ENCODE measurements around the gene MB. TPM values are rescaled to one million over a fixed set of nuclear protein-coding genes. Genes with fewer than 3 reads are reported as not detected.

MB gene
- total RNA-seq, 4 donors from 2014 or later, result 7,153 to 19,373 (median 11,028) TPM

DNA sequence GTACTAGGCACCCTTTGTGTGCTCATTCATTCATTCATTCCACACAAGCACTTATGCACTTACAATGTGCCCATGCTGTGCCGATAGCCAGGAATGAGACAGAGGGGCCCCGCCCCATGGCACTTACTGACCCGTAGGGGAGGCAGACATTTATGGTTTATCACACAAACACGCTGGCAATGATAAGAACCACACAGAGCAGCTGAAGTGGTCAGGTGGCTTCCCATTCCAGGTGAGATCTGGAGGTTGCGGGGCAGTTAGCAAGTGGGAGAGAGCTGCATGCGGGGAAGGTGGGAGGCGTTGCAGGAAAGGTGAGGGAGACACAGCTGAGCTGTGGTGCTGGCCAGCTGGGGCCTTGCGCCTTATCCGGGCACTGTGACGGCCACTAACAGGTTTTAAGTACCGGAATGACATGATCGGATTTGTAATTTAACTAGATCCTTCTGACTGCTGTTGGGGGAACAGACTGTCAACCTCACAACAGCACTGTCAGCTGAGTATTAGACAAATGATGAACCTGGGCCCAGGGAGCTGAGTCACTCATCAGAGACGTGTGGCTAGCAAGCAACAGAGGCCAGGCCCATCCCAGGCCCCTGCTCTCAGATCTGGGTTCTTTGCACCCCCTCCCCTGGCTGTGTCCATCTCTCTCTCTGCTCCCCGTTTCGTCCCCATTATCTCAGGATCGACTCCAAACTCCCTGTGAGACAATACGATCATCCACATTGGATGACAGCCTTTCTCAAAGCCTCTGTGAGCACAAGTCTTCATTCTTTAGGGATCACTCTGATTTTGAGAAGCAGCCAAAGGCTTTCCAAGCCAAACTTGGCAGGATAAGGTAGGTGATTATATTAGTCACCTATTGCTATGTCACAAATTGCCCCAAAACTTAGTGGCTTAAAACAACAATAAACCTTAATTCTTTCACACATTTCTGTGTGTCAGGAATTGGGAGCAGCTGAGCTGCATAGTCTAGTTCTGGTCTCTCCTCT is 48.1 kb downstream of the MB start:
- H3K4me1 ChIP-seq, result peaks cover 11 to 27% of the 10 kb centered on the region in 2 donors
- in situ Hi-C loops (cut with MboI; ENCODE audit: low sequenced_read_pairs in 4 of 4), result no loop called here
- ATAC-seq, result peak; percentile 50 to 94

DNA sequence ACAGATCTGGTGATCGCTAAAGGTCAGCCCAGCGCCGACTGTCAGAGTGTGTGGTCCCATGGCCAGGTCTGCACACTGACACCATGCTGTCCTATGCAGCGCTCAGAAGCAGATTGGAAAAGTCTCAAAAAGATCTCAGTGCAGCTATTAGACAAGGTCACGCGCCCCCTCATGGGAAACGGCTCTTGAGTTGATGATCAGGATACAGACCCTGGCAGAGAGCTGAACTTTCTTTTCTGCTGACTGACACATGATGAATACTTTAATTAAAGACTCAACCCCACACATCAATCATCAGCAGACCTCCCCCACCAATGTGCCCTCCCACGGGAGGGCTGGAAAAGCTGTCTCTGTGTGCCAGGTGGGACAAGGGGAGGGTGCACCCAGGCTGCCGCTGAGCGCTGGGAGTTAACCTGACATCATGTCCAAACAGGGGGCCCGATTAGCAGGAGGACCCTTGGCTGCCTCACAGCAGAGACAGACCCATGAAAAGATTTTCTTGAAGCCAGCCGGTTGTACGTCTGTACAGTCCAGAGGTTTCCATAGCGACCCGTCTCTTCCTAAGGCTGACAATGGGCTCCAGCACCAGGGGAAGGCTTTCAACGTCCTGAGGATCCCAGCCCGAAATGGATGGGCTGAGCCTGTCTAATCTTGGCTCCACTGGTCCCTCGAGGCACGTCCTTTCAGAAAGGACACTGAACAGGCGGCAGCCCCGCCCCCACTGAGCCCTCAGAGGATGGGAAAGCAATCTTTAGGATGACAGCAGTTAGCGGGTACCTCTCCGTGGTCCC is 49.6 kb downstream of the MB start:
- in situ Hi-C loops (cut with MboI; ENCODE audit: low sequenced_read_pairs in 4 of 4), result no loop called here
- intact Hi-C loops (cut with DNase I; ENCODE audit: low total_unique reads), result no loop called here
- H3K27me3 ChIP-seq, result no peaks in the 10 kb centered on the region
- H3K27ac ChIP-seq, result peak overlapping the region in 2 of 4 donors; percentile 4 to 55
- no peaks in the 10 kb centered on the region for H3K9me3 ChIP-seq
- no peaks in the 10 kb centered on the region for H3K36me3 ChIP-seq
- DNase-seq (no peak), ATAC-seq (peak in 1 of 2 donors; percentile 37)
- H3K4me1 ChIP-seq, result peaks cover 11 to 27% of the 10 kb centered on the region in 2 donors
- TF ChIP-seq POLR2A (IDR thresholded peaks at IDR 0.05), result no peak
- TF ChIP-seq, protein P1, sequence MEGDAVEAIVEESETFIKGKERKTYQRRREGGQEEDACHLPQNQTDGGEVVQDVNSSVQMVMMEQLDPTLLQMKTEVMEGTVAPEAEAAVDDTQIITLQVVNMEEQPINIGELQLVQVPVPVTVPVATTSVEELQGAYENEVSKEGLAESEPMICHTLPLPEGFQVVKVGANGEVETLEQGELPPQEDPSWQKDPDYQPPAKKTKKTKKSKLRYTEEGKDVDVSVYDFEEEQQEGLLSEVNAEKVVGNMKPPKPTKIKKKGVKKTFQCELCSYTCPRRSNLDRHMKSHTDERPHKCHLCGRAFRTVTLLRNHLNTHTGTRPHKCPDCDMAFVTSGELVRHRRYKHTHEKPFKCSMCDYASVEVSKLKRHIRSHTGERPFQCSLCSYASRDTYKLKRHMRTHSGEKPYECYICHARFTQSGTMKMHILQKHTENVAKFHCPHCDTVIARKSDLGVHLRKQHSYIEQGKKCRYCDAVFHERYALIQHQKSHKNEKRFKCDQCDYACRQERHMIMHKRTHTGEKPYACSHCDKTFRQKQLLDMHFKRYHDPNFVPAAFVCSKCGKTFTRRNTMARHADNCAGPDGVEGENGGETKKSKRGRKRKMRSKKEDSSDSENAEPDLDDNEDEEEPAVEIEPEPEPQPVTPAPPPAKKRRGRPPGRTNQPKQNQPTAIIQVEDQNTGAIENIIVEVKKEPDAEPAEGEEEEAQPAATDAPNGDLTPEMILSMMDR (IDR thresholded peaks at IDR 0.05 in 4 of 5, conservative IDR thresholded peaks at IDR 0.05 in 1 of 5), result no peak
- no peak overlapping the region for H3K4me3 ChIP-seq

More for the DNA sequence above, 48.1 kb downstream of the MB start:
- no peak overlapping the region for H3K4me3 ChIP-seq
- no peaks in the 10 kb centered on the region for H3K9me3 ChIP-seq
- H3K27me3 ChIP-seq, result no peaks in the 10 kb centered on the region
- TF ChIP-seq, protein P1 (IDR thresholded peaks at IDR 0.05 in 4 of 5, conservative IDR thresholded peaks at IDR 0.05 in 1 of 5), result no peak
- TF ChIP-seq POLR2A (IDR thresholded peaks at IDR 0.05), result no peak
- no peak for DNase-seq
- peak overlapping the region in 2 of 4 donors; percentile 44 to 68 for H3K27ac ChIP-seq
- no peaks in the 10 kb centered on the region for H3K36me3 ChIP-seq
- intact Hi-C loops (cut with DNase I; ENCODE audit: low total_unique reads), result no loop called here

DNA sequence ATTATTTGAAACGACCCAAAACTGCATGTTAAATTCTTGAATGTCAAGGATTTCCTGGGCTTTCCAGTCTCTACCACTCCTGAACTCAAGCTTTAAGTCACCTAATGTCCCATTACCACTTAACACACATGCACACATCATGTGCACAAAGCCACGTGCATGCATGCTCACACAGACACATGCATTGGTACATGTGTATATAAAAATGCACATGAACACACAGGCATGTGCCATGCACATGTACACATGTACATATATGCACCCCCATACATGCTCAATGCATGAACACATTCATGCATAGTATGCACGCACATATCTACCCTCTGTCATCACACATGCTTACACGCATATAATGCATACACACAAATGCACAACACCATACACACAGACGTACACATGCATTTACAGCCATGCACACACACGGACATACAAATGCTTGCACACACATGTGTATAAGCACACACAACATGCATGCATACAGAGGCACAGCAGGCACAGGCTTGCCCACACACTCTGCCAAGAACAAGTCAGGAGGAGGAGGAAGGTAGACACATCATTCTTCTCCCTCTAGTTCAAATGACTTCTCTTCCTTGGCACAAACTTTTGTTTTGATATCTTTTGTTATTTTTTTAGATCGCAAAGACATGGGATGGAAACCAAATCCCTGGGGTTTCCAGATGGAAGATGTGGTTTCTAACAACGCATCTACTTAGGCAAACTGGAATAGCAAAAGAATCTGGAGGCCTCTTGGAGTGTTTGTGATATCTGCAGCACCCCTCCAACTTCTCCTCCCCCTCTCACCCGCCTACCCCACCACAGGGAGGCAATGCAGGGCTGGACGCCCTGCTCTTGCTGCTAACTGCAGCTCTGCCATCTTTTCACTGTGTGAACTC is 51.9 kb downstream of the MB start:
- no peaks in the 10 kb centered on the region for H3K27me3 ChIP-seq
- no peaks in the 10 kb centered on the region for H3K36me3 ChIP-seq
- H3K4me3 ChIP-seq, result no peak overlapping the region
- DNase-seq (no peak), ATAC-seq (no peak)
- in situ Hi-C loops (cut with MboI; ENCODE audit: low sequenced_read_pairs in 4 of 4) (no loop called here), intact Hi-C loops (cut with DNase I; ENCODE audit: low total_unique reads) (no loop called here)
- H3K9me3 ChIP-seq, result no peaks in the 10 kb centered on the region
- H3K4me1 ChIP-seq, result peaks cover 11 to 27% of the 10 kb centered on the region in 2 donors
- TF ChIP-seq, protein P1 (IDR thresholded peaks at IDR 0.05 in 4 of 5, conservative IDR thresholded peaks at IDR 0.05 in 1 of 5), result no peak
- no peak for TF ChIP-seq POLR2A (IDR thresholded peaks at IDR 0.05)
- no peak overlapping the region for H3K27ac ChIP-seq

DNA sequence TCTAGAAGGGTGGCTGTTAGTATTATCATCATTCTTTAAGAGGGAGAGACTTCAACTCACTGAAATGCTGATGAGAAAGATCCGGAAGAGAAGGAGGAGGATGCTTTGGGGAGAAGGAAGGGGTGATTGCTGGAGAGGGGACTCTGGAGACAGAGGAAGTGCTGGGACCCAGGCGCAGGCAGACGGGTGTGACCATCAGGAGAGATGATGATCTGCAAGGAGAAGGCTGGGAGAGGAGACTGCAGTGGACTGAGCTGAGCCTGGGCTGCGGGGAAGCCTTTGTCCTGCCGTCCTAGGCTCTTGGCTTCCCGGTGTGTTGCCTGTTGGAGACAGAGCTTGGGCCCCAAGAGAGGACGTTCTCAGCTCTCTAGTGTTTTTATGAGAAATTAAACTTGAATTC is 53.9 kb downstream of the MB start:
- H3K4me3 ChIP-seq, result no peak overlapping the region
- H3K27ac ChIP-seq, result no peak overlapping the region
- no peak for TF ChIP-seq POLR2A (IDR thresholded peaks at IDR 0.05)
- TF ChIP-seq, protein P1 (IDR thresholded peaks at IDR 0.05 in 4 of 5, conservative IDR thresholded peaks at IDR 0.05 in 1 of 5), result no peak
- in situ Hi-C loops (cut with MboI; ENCODE audit: low sequenced_read_pairs in 4 of 4) (no loop called here), intact Hi-C loops (cut with DNase I; ENCODE audit: low total_unique reads) (no loop called here)
- DNase-seq, result no peak
- no peaks in the 10 kb centered on the region for H3K27me3 ChIP-seq
- no peak for ATAC-seq
- H3K36me3 ChIP-seq, result no peaks in the 10 kb centered on the region
- no peaks in the 10 kb centered on the region for H3K9me3 ChIP-seq
- H3K4me1 ChIP-seq, result peaks cover 11 to 18% of the 10 kb centered on the region in 2 donors
